ENCODE measurements around the gene TMPO. TPM values are rescaled to one million over a fixed set of nuclear protein-coding genes. Genes with fewer than 3 reads are reported as not detected.

Gene TMPO
- total and polyA plus RNA-seq, 4 donors = 10.9 to 175 (median 43.9) TPM

GRCh38 chr12:98587084-98587483, 71.7 kb downstream of the TMPO start:
- WGBS = 81% methylated on average over 5 of the region's 5 CpGs

GRCh38 chr12:98591209-98591608, 75.8 kb downstream of the TMPO start:
- Histone ChIP-seq H3K36me3 (ENCODE audit: control insufficient read depth in 4 of 4, insufficient read depth in 3 of 4, low read depth in 1 of 4, low read length in 3 of 4) (peaks cover 0 to 8% (median 0%) of the 10 kb centered on the region in 4 donors), H3K4me3 (ENCODE audit: low read depth in 1 of 3, low read length in 3 of 3) (no peak overlapping the region), H3K4me1 (ENCODE audit: control insufficient read depth in 4 of 4, insufficient read depth in 4 of 4, low read length in 3 of 4) (peaks cover 0 to 14% (median 7%) of the 10 kb centered on the region in 4 donors), H3K9ac (ENCODE audit: low read depth in 1 of 2, low read length in 2 of 2) (peak overlapping the region in 1 of 2 donors; percentile 27), H3K9me3 (ENCODE audit: control insufficient read depth in 4 of 4, low read length in 3 of 4) (no peaks in the 10 kb centered on the region), H3K27me3 (ENCODE audit: control insufficient read depth in 4 of 4, insufficient read depth in 4 of 4, low read length in 3 of 4) (no peaks in the 10 kb centered on the region), H3K27ac (ENCODE audit: low read depth in 1 of 2, low read length in 2 of 2) (no peak overlapping the region)
- TF ChIP-seq GABPA (IDR thresholded peaks at IDR 0.05 in 1 of 2, conservative IDR thresholded peaks at IDR 0.05 in 1 of 2) = no peak
- no peak for TF ChIP-seq MAX (IDR thresholded peaks at IDR 0.05)
- no peak for TF ChIP-seq EGR1 (IDR thresholded peaks at IDR 0.05; ENCODE audit: low read depth in 2 of 2)
- 91% methylated on average over 4 of the region's 4 CpGs for WGBS
- DNase-seq (ENCODE audit: low spot score) = no peak

More at GRCh38 chr12:98587084-98587483, 71.7 kb downstream of the TMPO start:
- no peak for DNase-seq (ENCODE audit: low spot score)
- H3K36me3 ChIP-seq (ENCODE audit: control insufficient read depth in 4 of 4, insufficient read depth in 3 of 4, low read depth in 1 of 4, low read length in 3 of 4) = no peaks in the 10 kb centered on the region
- H3K9me3 ChIP-seq (ENCODE audit: control insufficient read depth in 4 of 4, low read length in 3 of 4) = no peaks in the 10 kb centered on the region
- no peak overlapping the region for H3K27ac ChIP-seq (ENCODE audit: low read depth in 1 of 2, low read length in 2 of 2)
- no peak overlapping the region for H3K9ac ChIP-seq (ENCODE audit: low read depth in 1 of 2, low read length in 2 of 2)
- H3K4me3 ChIP-seq (ENCODE audit: low read depth in 1 of 3, low read length in 3 of 3) = no peak overlapping the region
- no peaks in the 10 kb centered on the region for H3K4me1 ChIP-seq (ENCODE audit: control insufficient read depth in 4 of 4, insufficient read depth in 4 of 4, low read length in 3 of 4)
- H3K27me3 ChIP-seq (ENCODE audit: control insufficient read depth in 4 of 4, insufficient read depth in 4 of 4, low read length in 3 of 4) = no peaks in the 10 kb centered on the region
- no peak for TF ChIP-seq CTCF (IDR thresholded peaks at IDR 0.05; ENCODE audit: low read depth, low read length, missing input control)
- no peak for TF ChIP-seq HNF4A (conservative IDR thresholded peaks at IDR 0.05)
- no peak for TF ChIP-seq FOXA1 (IDR thresholded peaks at IDR 0.05)

- no peaks in the 10 kb centered on the region for H3K9me3 ChIP-seq (ENCODE audit: control insufficient read depth in 4 of 4, low read length in 3 of 4)
- peak overlapping the region; percentile 55 to 91 for H3K9ac ChIP-seq (ENCODE audit: low read depth in 1 of 2, low read length in 2 of 2)
- peak overlapping the region; percentile 95 to 98 for H3K27ac ChIP-seq (ENCODE audit: low read depth in 1 of 2, low read length in 2 of 2)
- peaks cover 2 to 20% (median 10%) of the 10 kb centered on the region in 4 donors for H3K36me3 ChIP-seq (ENCODE audit: control insufficient read depth in 4 of 4, insufficient read depth in 3 of 4, low read depth in 1 of 4, low read length in 3 of 4)
- peak overlapping the region; percentile 31 to 83 (median 57) for H3K4me3 ChIP-seq (ENCODE audit: low read depth in 1 of 3, low read length in 3 of 3)
- DNase-seq (ENCODE audit: low spot score) = no peak
- no peaks in the 10 kb centered on the region for H3K27me3 ChIP-seq (ENCODE audit: control insufficient read depth in 4 of 4, insufficient read depth in 4 of 4, low read length in 3 of 4)
- H3K4me1 ChIP-seq (ENCODE audit: control insufficient read depth in 4 of 4, insufficient read depth in 4 of 4, low read length in 3 of 4) = peaks cover 0 to 14% (median 7%) of the 10 kb centered on the region in 4 donors
- WGBS = 28% methylated on average over 9 of the region's 9 CpGs
- no peak for TF ChIP-seq MAX (IDR thresholded peaks at IDR 0.05)
- no peak for TF ChIP-seq SP1 (IDR thresholded peaks at IDR 0.05)
- no peak for TF ChIP-seq RXRA (IDR thresholded peaks at IDR 0.05)
- no peak for TF ChIP-seq ATF3 (IDR thresholded peaks at IDR 0.05)
- TF ChIP-seq RAD21 (IDR thresholded peaks at IDR 0.05) = peak in 1 of 2 donors; percentile 4
- no peak for TF ChIP-seq EGR1 (IDR thresholded peaks at IDR 0.05; ENCODE audit: low read depth in 2 of 2)
- no peak for TF ChIP-seq CTCF (IDR thresholded peaks at IDR 0.05; ENCODE audit: low read depth, low read length, missing input control)
- TF ChIP-seq NR2F2 (IDR thresholded peaks at IDR 0.05) = no peak
- no peak for TF ChIP-seq GABPA (IDR thresholded peaks at IDR 0.05 in 1 of 2, conservative IDR thresholded peaks at IDR 0.05 in 1 of 2)
- TF ChIP-seq FOXA2 (IDR thresholded peaks at IDR 0.05) = no peak
- no peak for TF ChIP-seq ZBTB33 (IDR thresholded peaks at IDR 0.05)
- TF ChIP-seq JUND (IDR thresholded peaks at IDR 0.05) = no peak
- TF ChIP-seq FOXA1 (IDR thresholded peaks at IDR 0.05) = no peak
- no peak for TF ChIP-seq REST (IDR thresholded peaks at IDR 0.05)
- no peak for TF ChIP-seq YY1 (IDR thresholded peaks at IDR 0.05)
- no peak for TF ChIP-seq HNF4A (conservative IDR thresholded peaks at IDR 0.05)
- no peak for TF ChIP-seq HNF4G (IDR thresholded peaks at IDR 0.05)
Observed at GRCh38 chr12:98592825-98593322, 77.5 kb downstream of the TMPO start.
